SH-SY5Y (cell line): ENCODE data around the gene LRRTM4.

Experiments
- GATA2 ChIP-seq: IDR thresholded peaks from 2 replicates; pipeline ENCODE4 v1.6.1; 2011; ENCODE audit warnings: mild to moderate bottlenecking, low read depth, low read length
- GATA3 ChIP-seq: IDR thresholded peaks from 2 replicates; pipeline ENCODE4 v1.6.1; 2011; ENCODE audit warnings: low read depth, mild to moderate bottlenecking, low read length, moderate library complexity

DNA sequence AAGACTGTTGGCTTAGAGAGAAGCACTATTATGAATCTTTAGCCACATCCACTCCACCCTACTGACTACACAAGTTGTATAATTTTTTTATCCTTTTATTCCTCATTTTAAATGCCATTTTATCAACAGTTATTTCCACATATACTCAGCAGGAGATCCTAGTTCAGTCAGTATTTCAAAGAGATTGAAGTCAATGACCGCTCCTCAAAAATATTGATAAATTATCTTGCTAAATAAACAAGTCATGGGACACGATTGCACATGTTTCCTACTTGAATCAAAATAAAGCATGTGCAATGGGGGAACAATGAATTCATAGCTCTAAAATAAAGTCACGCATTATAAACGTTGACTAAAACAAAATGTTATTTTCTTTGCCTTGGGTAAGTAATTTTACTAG, 496.5 kb downstream of the LRRTM4 start:
- TF ChIP-seq GATA3: no peak
- no peak for TF ChIP-seq GATA2
